Activated B cell treated with CpG ODN at 0.5 μM for 24 hours (primary cell): ENCODE data around the gene DCTPP1. TPM values are rescaled to one million over a fixed set of nuclear protein-coding genes. Genes with fewer than 3 reads are reported as not detected.

Experiments
- ATAC-seq: fragments of 200-7000 bp; cut with Tn5 transposase; one replicate; pipeline ENCODE4 v1.10.0; 2021; ENCODE audit warnings: low read depth, mild to moderate bottlenecking, moderate library complexity
- CTCF ChIA-PET: fragments of 350-600 bp; sonication (Branson Sonifier 250); formaldehyde crosslinking; loops from one replicate; lab custom pipeline; 2021; ENCODE audit warnings: antibody characterized with exemption; lab: Charles Lee
- POLR2A ChIA-PET: fragments of 350-600 bp; sonication (Branson Sonifier 250); formaldehyde crosslinking; loops from one replicate; lab custom pipeline; 2021; ENCODE audit warnings: antibody characterized with exemption; lab: Charles Lee
- DNase-seq: peaks from one replicate; pipeline ENCODE4 v3.0.0; 2022
- H3K27ac Mint-ChIP-seq: one replicate; pipeline ENCODE4 v1.8.0; 2020; ENCODE audit warnings: mixed read lengths
- H3K27me3 Mint-ChIP-seq: one replicate; pipeline ENCODE4 v1.8.0; 2021; ENCODE audit warnings: mixed read lengths
- H3K36me3 Mint-ChIP-seq: one replicate; pipeline ENCODE4 v1.8.0; 2021; ENCODE audit warnings: low read depth, mixed read lengths
- H3K4me1 Mint-ChIP-seq: one replicate; pipeline ENCODE4 v1.8.0; 2021; ENCODE audit warnings: mixed read lengths
- H3K4me3 Mint-ChIP-seq: one replicate; pipeline ENCODE4 v1.8.0; 2020; ENCODE audit warnings: mild to moderate bottlenecking, mixed read lengths
- H3K9me3 Mint-ChIP-seq: one replicate; pipeline ENCODE4 v1.8.0; 2020; ENCODE audit warnings: mixed read lengths
- CTCF ChIP-seq: fragments of 200-600 bp; IDR thresholded peaks from one replicate; pipeline ENCODE4 v1.8.0; 2022; ENCODE audit warnings: antibody characterized with exemption, mild to moderate bottlenecking
- intact Hi-C: fragments of 100-400 bp; cut with micrococcal nuclease; formaldehyde crosslinking; loops from one replicate; pipeline ENCODE4 v1.15.1; 2024
- total RNA-seq: library from RNA; stranded (reverse); gene quantifications from 2 replicates; pipeline ENCODE4 v1.2.3, GENCODE V29; 2022

Gene DCTPP1
- total RNA-seq, 1 donor from 2014 or later = 66.7 TPM

GRCh38 chr16:30382111-30382881 lies 47.5 kb downstream of the DCTPP1 start, which contains the start of gene SEPTIN1:
Gene SEPTIN1 (minus strand): TSS chr16:30382561. CDS start chr16:30382542, 19 bp downstream.
- Mint-ChIP-seq H3K4me1 (peaks cover 62% of the 10 kb centered on the region), H3K36me3 (peaks cover 13% of the 10 kb centered on the region), H3K9me3 (no peaks in the 10 kb centered on the region), H3K4me3 (peak within 1 kb of the TSS; percentile 87), H3K27me3 (no peaks in the 10 kb centered on the region), H3K27ac (peak within 1 kb of the TSS; percentile 94)
- ATAC-seq = peak; percentile 30
- TF ChIP-seq CTCF = no peak
- POLR2A ChIA-PET = interaction anchor here (0.6 to 5.6 kb wide), 33 partner anchors 9 to 1491 kb away, joined by 3 to 56 read pairs (median 5); partner anchors contain the start of genes ALDOA, CD2BP2, CORO1A and DCTPP1
- CTCF ChIA-PET = interaction anchor here (0.6 to 2.7 kb wide), 6 partner anchors 11 to 268 kb away, joined by 3 to 11 read pairs (median 3); partner anchors contain the start of genes PRR14 and ZNF48
- intact Hi-C loops = loop anchor here (1.0 kb wide), 2 partner anchors 13 to 25 kb away; partner anchors contain the start of genes ZNF48 and ZNF771
- DNase-seq = peak; percentile 61

- H3K4me1 Mint-ChIP-seq = peaks cover 65% of the 10 kb centered on the region
- peaks cover 13% of the 10 kb centered on the region for H3K36me3 Mint-ChIP-seq
- POLR2A ChIA-PET = interaction anchor here (0.6 to 5.6 kb wide), 11 partner anchors 10 to 530 kb away, joined by 3 to 56 read pairs (median 14); partner anchors contain the start of genes CD2BP2, CORO1A, FBRS and TBC1D10B
- peak overlapping the region; percentile 87 for H3K4me3 Mint-ChIP-seq
- TF ChIP-seq CTCF = no peak
- peak overlapping the region; percentile 94 for H3K27ac Mint-ChIP-seq
- H3K9me3 Mint-ChIP-seq = no peaks in the 10 kb centered on the region
- intact Hi-C loops = loop anchor here (1.0 kb wide), 2 partner anchors 14 to 26 kb away; partner anchors contain the start of genes ZNF48 and ZNF771
- CTCF ChIA-PET = interaction anchor here (1.2 to 2.7 kb wide), 3 partner anchors 11 to 28 kb away, joined by 3 to 11 read pairs (median 6); partner anchors contain the start of gene ZNF48
- DNase-seq (no peak), ATAC-seq (no peak)
- H3K27me3 Mint-ChIP-seq = no peaks in the 10 kb centered on the region
Observed at GRCh38 chr16:30381291-30382041, 48.4 kb downstream of the DCTPP1 start.

- no peak for ATAC-seq
- Mint-ChIP-seq H3K4me3 (peak overlapping the region; percentile 19), H3K4me1 (peaks cover 65% of the 10 kb centered on the region), H3K36me3 (peaks cover 13% of the 10 kb centered on the region), H3K9me3 (no peaks in the 10 kb centered on the region), H3K27me3 (no peaks in the 10 kb centered on the region), H3K27ac (peak overlapping the region; percentile 94)
- ChIA-PET POLR2A (interaction anchor here (0.6 to 5.6 kb wide), 7 partner anchors 10 to 531 kb away, joined by 3 to 56 read pairs (median 14); partner anchors contain the start of genes CD2BP2, PHKG2, TBC1D10B and ZNF48), CTCF (no interaction called here)
- DNase-seq = no peak
- intact Hi-C loops = no loop called here
- TF ChIP-seq CTCF = no peak
Observed at GRCh38 chr16:30380803-30381208, 49.0 kb downstream of the DCTPP1 start.

GRCh38 chr16:30380072-30380802 lies 49.6 kb downstream of the DCTPP1 start:
- TF ChIP-seq CTCF = no peak
- intact Hi-C loops = no loop called here
- Mint-ChIP-seq H3K4me3 (peak overlapping the region; percentile 54), H3K4me1 (peaks cover 65% of the 10 kb centered on the region), H3K27me3 (no peaks in the 10 kb centered on the region), H3K27ac (peak overlapping the region; percentile 100), H3K36me3 (peaks cover 13% of the 10 kb centered on the region), H3K9me3 (no peaks in the 10 kb centered on the region)
- POLR2A ChIA-PET = interaction anchor here (1.1 to 5.6 kb wide), 6 partner anchors 9 to 368 kb away, joined by 3 to 56 read pairs (median 22); partner anchors contain the start of genes CD2BP2, PHKG2, TBC1D10B and ZNF48
- CTCF ChIA-PET = no interaction called here
- ATAC-seq (no peak), DNase-seq (no peak)
